ENCODE results near the gene SLC7A7. TPM values are rescaled to one million over a fixed set of nuclear protein-coding genes. Genes with fewer than 3 reads are reported as not detected.

Gene SLC7A7
- total RNA-seq, 1 experiment from 2014 or later = 8.7 TPM

- H3K27me3 Mint-ChIP-seq (ENCODE audit: unreplicated experiment) = peaks cover 8% of the 10 kb centered on the region
- no peaks in the 10 kb centered on the region for H3K36me3 Mint-ChIP-seq (ENCODE audit: insufficient read depth, unreplicated experiment)
- no peaks in the 10 kb centered on the region for H3K9me3 Mint-ChIP-seq (ENCODE audit: low read depth, unreplicated experiment)
- TF ChIP-seq, protein P1, sequence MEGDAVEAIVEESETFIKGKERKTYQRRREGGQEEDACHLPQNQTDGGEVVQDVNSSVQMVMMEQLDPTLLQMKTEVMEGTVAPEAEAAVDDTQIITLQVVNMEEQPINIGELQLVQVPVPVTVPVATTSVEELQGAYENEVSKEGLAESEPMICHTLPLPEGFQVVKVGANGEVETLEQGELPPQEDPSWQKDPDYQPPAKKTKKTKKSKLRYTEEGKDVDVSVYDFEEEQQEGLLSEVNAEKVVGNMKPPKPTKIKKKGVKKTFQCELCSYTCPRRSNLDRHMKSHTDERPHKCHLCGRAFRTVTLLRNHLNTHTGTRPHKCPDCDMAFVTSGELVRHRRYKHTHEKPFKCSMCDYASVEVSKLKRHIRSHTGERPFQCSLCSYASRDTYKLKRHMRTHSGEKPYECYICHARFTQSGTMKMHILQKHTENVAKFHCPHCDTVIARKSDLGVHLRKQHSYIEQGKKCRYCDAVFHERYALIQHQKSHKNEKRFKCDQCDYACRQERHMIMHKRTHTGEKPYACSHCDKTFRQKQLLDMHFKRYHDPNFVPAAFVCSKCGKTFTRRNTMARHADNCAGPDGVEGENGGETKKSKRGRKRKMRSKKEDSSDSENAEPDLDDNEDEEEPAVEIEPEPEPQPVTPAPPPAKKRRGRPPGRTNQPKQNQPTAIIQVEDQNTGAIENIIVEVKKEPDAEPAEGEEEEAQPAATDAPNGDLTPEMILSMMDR (IDR thresholded peaks at IDR 0.05; ENCODE audit: unreplicated experiment) = no peak
- no peaks in the 10 kb centered on the region for H3K4me1 Mint-ChIP-seq (ENCODE audit: low read depth, unreplicated experiment)
- no peak overlapping the region for H3K4me3 Mint-ChIP-seq (ENCODE audit: low read depth, unreplicated experiment)
- BruUV-seq (replicated peaks) = no TSS peak
- CTCF ChIA-PET = no interaction called here
- H3K27ac Mint-ChIP-seq (ENCODE audit: unreplicated experiment) = no peak overlapping the region
- intact Hi-C loops (cut with micrococcal nuclease; ENCODE audit: unreplicated experiment) = no loop called here
- no peak for DNase-seq
Observed at GRCh38 chr14:22798528-22798927, 16.7 kb downstream of the SLC7A7 start.

DNA sequence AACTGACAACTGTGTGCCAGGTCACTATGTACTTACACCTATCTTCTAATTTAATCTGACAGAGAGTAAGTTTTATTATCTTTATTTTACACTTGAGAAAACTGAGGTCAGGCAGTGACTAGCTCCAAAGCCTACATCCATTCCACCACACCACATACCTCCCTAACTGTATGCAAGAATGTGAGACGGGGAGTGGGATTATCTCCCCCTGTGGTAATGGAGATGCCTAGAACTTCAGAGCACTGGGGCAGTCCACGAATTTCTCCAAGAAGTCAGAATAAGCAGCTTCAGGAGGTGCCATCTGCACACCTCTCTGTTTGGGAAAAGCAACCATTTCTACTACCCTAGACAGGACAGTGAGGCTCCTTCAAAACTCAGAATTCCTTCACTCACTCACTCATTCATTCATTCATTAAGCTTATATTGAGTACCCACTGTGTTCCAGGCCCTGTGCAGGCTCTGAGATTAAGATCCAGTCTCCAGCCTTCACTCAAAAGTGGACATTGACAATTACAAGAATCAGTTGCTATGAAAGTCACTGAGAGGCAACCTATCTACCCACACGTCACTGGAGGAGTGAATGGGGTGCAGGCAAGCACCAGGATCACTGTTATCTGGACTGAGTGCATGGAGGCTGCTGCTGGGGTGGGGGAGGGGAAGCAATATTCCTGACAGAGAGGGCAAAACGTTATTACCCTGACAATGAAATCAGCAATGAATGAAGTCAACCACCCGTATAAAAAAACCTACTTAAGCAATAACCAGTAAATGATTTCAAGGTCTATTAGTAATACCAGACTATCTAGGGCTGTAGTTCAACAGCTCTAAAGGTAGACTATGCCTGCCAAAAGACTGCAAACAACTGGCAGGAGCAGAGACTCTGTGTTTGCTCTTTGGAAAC is 18.0 kb downstream of the SLC7A7 start:
- CTCF ChIA-PET = no interaction called here
- DNase-seq = no peak

DNA sequence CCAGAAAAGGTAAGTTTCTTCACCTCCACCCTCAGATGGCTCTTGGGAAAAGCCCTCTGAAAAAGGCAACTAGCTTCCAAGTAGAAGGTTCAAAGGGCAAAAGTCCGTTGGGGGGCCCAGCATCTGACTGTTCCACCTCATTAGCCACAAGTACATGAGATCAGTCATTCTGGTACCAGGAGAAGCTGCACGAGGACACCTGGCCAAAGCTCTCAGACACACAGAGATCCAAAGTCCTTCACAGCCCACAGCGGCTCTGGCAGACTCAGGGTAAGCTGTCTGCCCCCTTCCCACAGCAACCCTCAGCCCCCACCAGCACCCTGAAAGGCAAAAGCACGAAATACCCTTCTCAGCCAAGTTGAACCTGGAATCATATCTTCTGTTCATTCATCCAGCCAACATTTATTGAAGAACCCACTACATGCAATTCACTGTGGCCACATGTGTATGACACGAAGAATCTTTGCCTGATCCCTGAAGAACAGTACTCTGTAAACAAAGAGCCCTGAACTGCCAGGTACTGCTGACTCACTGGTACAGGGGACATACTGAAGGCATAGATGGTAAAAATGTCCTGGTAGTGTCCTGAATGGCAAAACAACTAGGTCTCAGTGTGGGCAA is 19.0 kb downstream of the SLC7A7 start:
- intact Hi-C loops (cut with micrococcal nuclease; ENCODE audit: unreplicated experiment) = no loop called here
- Mint-ChIP-seq H3K9me3 (ENCODE audit: low read depth, unreplicated experiment) (no peaks in the 10 kb centered on the region), H3K4me3 (ENCODE audit: low read depth, unreplicated experiment) (no peak overlapping the region), H3K36me3 (ENCODE audit: insufficient read depth, unreplicated experiment) (no peaks in the 10 kb centered on the region), H3K27ac (ENCODE audit: unreplicated experiment) (no peak overlapping the region), H3K27me3 (ENCODE audit: unreplicated experiment) (peaks cover 8% of the 10 kb centered on the region), H3K4me1 (ENCODE audit: low read depth, unreplicated experiment) (no peaks in the 10 kb centered on the region)
- no peak for DNase-seq
- CTCF ChIA-PET = no interaction called here
- TF ChIP-seq, protein P1 (IDR thresholded peaks at IDR 0.05; ENCODE audit: unreplicated experiment) = no peak
- no TSS peak for BruUV-seq (replicated peaks)

More for the DNA sequence above, 18.0 kb downstream of the SLC7A7 start:
- Mint-ChIP-seq H3K27me3 (ENCODE audit: unreplicated experiment) (peaks cover 8% of the 10 kb centered on the region), H3K9me3 (ENCODE audit: low read depth, unreplicated experiment) (no peaks in the 10 kb centered on the region), H3K27ac (ENCODE audit: unreplicated experiment) (no peak overlapping the region), H3K4me1 (ENCODE audit: low read depth, unreplicated experiment) (no peaks in the 10 kb centered on the region), H3K4me3 (ENCODE audit: low read depth, unreplicated experiment) (no peak overlapping the region), H3K36me3 (ENCODE audit: insufficient read depth, unreplicated experiment) (no peaks in the 10 kb centered on the region)
- TF ChIP-seq, protein P1 (IDR thresholded peaks at IDR 0.05; ENCODE audit: unreplicated experiment) = no peak
- intact Hi-C loops (cut with micrococcal nuclease; ENCODE audit: unreplicated experiment) = no loop called here
- no TSS peak for BruUV-seq (replicated peaks)

DNA sequence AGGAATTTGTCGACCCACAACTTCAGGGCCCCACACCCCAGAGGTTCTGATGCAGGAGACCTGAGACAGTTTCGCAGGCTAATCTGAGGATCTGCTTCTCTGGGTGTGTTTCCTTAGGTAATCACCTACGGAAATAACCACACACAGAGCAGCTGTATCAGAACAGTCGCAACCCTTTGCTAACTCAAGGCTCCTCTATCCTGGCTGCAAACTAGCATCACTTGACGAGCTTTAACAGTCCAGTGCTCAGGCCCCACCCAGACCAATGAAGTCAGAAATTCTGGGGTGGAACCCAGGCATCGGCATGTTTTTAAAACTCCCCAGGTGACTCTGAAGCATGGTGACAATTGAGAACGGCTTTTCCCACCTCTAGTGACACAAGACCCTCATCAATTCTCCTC is 20.7 kb downstream of the SLC7A7 start:
- peaks cover 4% of the 10 kb centered on the region for H3K27me3 Mint-ChIP-seq (ENCODE audit: unreplicated experiment)
- intact Hi-C loops (cut with micrococcal nuclease; ENCODE audit: unreplicated experiment) = no loop called here
- TF ChIP-seq, protein P1 (IDR thresholded peaks at IDR 0.05; ENCODE audit: unreplicated experiment) = no peak
- BruUV-seq (replicated peaks) = no TSS peak
- H3K4me3 Mint-ChIP-seq (ENCODE audit: low read depth, unreplicated experiment) = no peak overlapping the region
- CTCF ChIA-PET = no interaction called here
- H3K9me3 Mint-ChIP-seq (ENCODE audit: low read depth, unreplicated experiment) = no peaks in the 10 kb centered on the region
- no peak for DNase-seq
- H3K36me3 Mint-ChIP-seq (ENCODE audit: insufficient read depth, unreplicated experiment) = no peaks in the 10 kb centered on the region
- H3K4me1 Mint-ChIP-seq (ENCODE audit: low read depth, unreplicated experiment) = peaks cover 2% of the 10 kb centered on the region
- H3K27ac Mint-ChIP-seq (ENCODE audit: unreplicated experiment) = no peak overlapping the region
